Neural cell (in vitro differentiated cells): ENCODE results near the gene DNAJC27.

Experiments used
- CTCF ChIP-seq: fragments of 450-650 bp; IDR thresholded peaks from 2 replicates; pipeline ENCODE4 v1.5.1; 2014; ENCODE audit warnings: antibody characterized with exemption, mild to moderate bottlenecking, moderate library complexity; ENCODE audit not compliant: poor library complexity, severe bottlenecking
- EZH2 ChIP-seq: fragments of 200-600, 300-800 bp; shearing (Covaris generic), sonication (generic); IDR thresholded peaks from 2 replicates; pipeline ENCODE4 v1.6.1; 2014; ENCODE audit warnings: antibody characterized with exemption, low read length, borderline replicate concordance, mild to moderate bottlenecking; ENCODE audit not compliant: insufficient read depth, poor library complexity, severe bottlenecking
- POLR2AphosphoS5 ChIP-seq: IDR thresholded peaks from 2 replicates; pipeline ENCODE4 v1.6.1; 2012
- RAD21 ChIP-seq: fragments of 450-650 bp; conservative IDR thresholded peaks from 2 replicates; pipeline ENCODE4 v1.6.1; 2014; ENCODE audit warnings: antibody characterized with exemption, mild to moderate bottlenecking, moderate library complexity
- SMC3 ChIP-seq: fragments of 450-650 bp; conservative IDR thresholded peaks from 2 replicates; pipeline ENCODE4 v1.6.1; 2014; ENCODE audit warnings: antibody characterized with exemption, mild to moderate bottlenecking, moderate library complexity; ENCODE audit not compliant: poor library complexity

DNA sequence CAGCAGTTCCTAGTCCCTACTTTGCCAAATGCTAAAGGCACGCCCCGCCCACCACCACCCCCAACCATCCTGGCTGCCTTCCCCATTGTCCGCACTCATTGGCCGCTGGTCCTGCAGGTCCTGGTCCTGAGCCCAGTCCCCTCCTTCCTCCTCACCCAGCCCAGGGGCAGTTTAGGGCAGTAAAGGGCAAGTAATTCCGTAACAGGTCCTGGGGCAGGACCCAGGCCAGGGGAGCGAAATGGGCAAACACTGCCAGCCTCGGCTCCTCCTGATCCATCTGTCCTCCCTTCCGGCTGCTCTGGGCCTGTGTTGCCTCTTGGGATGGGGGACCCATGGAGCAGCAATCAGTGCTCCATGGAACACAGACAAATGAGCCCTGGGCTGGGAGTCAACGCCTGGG, 57.8 kb downstream of the DNAJC27 start:
- TF ChIP-seq CTCF (no peak), RAD21 (no peak), POLR2AphosphoS5 (no peak), EZH2 (no peak), SMC3 (no peak)
